Ovary (tissue), 3 donors: ENCODE measurements around the gene RNF175.

ENCODE experiments used
- CTCF ChIP-seq, 3 donors: fragments of 450-650 bp in 2 of 3; fragments of 200-600 bp in 1 of 3; IDR thresholded peaks; one replicate each; pipeline versions ENCODE4 v1.5.1 to v1.8.0; 2016 to 2022; ENCODE audit warnings: antibody characterized with exemption in 3 of 3, mild to moderate bottlenecking in 1 of 3
- EP300 ChIP-seq: sonication (generic); formaldehyde crosslinking; IDR thresholded peaks from one replicate; pipeline ENCODE4 v1.6.1; 2017; ENCODE audit warnings: antibody characterized with exemption
- donor health status: DM: no; HTN: no; CAD: no.

- no peak for TF ChIP-seq CTCF (IDR thresholded peaks at IDR 0.05)
- no peak for TF ChIP-seq EP300
These were observed 34.5 kb downstream of the RNF175 start for GRCh38 chr4:153725136-153725830.
